Dedifferentiated amniotic fluid mesenchymal stem cell (primary cell): ENCODE results near the gene KCNG2.

ENCODE experiments used
- DNase-seq: peaks from one replicate; pipeline ENCODE4 v3.0.0-alpha.2; 2016; ENCODE audit errors: extremely low spot score

The KCNG2 gene

DNA sequence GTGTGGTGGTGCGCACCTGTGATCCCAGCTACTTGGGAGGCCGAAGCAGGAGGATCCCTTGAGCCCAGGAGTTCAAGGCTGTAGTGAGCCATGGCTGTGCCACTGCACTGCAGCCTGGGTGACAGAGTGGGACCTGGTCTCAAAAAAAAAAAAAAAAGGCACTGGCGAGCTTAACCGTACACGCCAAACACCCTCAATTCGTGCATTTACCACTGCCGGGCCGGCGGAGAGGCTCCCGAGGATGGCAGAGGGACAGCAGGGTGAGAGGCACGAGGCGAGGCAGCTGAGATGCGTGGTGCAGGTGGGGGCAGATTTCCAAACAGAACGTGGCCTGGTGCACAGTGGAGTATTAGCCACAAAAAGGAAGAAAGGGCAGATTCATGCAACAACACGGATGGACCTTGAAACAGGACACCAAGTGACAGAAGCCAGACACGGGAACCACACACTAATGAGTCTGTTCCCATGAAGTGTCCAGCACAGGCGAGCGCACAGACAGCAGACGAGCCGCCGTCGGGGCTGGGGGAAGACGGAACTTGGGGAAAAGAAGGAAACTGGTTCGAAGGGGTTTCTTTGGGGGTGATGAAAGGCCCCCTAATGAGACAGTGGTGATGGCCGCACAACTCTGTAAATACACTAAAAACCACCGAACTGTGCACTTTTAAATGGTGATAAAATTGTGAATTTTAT, 126.3 kb downstream of the KCNG2 start:
- no peak for DNase-seq

DNA sequence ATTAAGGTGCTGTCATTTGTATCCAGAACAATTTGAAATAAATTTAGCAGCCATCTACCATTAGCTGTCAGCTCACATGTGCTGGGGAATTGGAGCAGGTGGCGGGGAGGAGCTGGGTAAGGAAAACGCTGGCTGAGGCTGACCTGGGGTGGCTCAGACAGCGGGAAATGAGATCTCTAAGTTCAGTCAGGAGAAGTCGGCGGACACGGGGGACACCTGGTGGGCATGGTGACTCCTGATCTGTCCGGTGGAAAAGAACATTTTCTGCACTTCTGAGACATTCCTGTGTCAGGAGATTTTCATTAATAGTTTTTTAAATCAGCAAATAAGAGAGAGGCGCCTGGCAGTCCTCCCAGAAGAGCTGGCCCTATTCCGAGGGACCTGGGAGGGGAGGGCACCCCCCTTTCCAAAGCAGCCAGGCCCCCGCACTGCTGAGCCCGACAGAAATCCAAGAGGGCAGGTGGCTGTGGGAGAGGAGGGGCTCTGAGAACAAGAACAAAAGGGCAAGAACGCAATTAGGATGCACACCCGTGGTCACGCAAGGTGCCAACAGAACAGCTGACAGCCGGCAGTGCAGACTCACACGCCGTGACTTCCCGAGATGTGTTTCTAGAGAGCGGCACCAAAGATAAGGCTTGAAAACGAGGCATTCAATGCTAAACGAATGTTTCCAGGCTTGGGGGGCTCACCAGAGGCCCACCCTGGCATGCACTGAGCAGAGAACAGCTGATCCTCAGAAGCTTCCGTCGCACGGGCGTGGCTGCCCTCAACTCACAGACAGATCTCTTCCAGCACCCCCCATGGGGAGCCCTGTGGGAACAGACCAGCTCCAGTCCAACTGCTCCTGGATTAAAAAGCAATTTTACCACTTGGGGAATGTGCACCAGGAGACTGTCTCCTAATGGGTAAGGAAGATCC, 127.3 kb downstream of the KCNG2 start:
- no peak for DNase-seq

DNA sequence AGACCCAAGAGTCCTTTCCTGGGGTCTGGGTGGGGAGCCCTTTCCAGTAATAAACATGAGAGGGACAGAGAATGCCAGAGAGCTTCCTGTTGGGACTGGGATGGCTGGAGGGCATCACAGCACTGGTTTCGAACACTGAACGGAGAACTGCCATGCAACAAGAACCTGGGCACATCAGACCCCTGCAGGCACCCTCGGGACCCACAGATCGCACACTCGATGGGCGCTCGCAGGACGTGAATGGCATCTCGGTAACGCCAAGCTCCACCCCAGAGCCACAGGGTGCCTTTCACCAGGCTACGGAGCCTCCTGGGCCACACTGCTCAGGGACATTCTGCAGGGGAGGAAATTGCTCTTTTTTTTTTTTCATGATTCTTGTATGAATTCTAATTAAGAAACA, 128.6 kb downstream of the KCNG2 start:
- DNase-seq: no peak

DNA sequence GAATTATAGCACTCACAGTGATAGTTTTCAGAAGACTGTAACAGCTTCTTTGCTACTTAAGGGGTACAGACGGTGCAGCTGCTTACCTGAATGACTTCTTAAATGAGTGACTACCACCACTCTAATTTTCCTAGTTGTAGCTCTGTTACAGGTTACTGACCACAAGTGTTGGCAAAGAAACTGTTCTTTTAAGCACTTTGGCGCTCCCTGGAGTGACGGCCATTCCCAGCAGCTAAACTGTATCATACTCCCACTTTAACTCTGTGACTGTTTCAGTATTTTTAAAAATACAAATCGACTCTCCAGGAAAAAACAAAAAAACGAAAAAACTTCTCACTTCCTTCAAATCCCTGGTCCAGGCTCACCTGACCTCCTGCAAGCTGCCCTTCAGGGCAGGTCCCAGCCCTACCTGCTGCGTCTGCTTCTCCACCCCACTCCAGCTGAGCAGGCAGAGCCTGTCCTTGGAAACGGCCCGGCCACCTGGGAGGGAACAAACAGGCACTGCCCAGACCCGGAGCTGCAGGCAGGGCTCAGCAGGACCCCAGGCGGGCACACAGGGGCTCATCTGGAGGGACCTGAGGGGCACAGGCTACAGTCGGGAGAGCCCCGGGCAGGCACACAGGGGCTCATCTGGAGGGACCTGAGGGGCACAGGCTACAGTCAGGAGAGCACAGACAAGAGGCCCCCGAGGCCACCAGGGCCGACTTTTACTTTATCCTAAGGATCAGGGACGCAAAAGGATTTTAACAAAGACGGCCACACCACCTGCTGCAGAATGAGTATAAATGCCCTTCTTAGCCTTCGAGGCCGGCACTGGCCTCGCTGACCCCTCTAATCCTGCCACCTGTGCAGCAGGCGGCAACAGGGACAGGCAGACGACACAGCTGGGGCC, 129.2 kb downstream of the KCNG2 start:
- no peak for DNase-seq

DNA sequence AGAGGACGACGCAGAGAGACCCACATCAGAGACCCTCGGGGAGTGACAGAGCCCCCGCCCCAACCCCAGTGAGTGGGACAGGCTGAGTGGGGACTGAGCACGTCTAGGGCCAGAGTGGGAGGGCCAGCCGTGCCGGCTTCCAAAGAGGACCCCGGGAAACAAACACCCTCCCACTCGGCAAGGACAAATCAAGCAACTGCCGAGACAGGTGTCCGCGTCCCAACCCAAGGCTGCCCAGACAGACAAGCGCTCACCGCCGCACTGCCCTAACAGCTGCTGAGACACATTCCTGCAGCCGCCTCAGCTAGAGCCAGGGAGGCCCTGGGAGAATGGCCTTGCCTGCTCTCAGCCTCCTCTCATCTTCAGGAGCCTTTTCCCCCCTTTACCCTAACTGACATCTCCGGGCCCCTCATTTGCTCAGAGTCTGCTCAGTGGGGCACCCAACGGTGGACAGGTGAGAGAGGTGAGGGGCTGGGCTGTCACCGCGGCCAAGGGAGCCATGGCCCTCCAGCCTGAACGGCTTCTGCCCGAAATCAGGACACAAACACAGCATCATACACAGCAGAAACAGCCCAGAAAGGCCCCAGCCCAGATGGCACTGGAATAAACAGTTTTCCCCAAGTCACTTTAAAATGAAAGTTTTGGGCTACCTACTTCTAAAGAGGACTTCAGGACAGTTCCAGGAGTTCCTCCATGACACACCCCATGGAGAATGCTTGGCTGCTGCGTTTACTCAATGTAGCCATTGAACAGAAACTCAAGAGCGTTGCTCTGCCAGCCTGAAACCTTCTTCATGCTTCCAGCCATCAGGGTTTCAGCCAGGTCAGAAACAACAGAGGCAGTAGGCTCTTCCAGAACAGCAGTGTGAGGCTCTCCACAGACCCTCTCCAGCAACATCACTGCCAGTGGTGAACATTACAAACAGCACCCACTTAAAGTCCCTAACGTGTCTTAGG, 130.1 kb downstream of the KCNG2 start:
- no peak for DNase-seq

DNA sequence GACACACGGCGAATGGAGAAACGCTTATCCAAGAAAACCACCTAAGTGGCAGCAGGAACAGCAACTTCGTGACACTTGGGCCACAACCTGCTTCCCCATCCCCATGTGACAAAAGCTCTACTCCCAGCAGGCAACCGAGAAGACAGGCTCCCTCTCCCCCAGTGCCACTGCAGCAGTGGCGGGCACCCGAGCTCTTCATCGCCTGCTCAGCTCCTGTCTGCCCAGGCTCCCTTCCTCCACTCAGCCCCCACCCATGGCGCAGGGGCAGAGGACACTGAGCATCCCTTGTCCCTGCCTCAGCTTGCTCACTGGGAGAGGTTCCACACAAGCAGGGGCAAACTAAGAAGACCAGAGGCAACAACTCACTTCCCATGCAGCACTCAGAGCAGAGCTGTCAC, 130.8 kb downstream of the KCNG2 start:
- DNase-seq: no peak

DNA sequence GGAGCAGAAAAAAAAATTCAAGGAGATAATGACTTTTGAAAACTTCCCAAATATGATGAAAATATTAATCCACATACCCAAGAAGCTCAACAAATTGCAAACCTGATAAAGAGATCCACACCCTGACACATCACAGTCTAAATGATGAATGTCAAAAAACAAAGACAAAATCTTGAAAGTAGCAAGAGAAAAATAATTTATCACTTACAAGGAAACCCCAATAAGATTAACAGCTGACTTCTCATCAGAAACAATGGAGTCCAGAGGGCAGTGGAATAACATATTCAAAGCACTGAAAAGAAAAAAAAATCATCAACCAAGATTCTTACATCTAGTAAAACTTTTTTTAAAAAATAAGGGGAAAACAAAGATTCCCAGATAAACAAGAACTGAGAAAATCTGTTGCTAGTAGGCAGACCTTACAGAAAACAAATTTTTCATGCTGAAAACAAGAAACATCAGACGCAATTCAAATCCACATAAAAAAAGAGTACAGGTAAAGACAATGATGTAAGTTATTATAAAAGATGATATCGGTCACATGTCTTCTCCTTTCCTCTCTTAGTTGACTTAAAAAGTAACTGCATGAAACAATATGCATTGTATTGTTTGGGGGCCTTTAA, 132.4 kb downstream of the KCNG2 start:
- no peak for DNase-seq

DNA sequence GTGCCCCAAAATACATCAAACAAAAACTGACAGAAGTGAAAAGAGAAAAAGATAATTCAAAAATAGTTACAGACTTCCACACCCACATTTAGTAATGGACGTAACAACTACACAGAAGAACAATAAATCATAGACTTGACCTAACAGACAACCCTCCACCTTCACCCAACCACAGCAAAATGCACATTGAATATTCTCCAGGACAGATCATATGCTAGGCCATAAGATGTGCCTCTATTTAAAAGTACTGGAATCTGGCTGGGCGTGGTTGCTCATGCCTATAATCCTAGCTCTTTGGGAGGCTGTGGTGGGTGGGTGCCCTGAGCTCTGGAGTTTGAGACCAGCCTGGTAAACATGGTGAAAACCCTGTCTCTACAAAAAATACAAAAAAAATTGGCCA, 133.7 kb downstream of the KCNG2 start:
- no peak for DNase-seq

DNA sequence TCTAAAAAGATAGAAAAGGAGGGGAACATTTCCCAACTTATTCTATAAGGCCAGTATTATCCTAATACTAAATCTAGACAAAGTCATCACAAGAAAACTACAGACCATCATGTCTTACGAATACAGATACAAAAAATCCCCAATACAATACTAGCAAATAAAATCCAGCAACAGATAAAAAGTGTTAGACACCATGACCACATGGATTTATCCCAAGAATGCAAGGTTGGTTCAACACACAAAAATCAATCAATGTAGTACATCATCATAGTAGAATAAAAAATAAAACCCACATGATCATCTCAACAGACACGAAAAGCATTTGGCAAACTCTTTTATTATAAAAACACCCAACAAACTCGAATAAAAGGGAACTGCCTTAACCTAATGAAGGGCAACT, 135.2 kb downstream of the KCNG2 start:
- DNase-seq: no peak

DNA sequence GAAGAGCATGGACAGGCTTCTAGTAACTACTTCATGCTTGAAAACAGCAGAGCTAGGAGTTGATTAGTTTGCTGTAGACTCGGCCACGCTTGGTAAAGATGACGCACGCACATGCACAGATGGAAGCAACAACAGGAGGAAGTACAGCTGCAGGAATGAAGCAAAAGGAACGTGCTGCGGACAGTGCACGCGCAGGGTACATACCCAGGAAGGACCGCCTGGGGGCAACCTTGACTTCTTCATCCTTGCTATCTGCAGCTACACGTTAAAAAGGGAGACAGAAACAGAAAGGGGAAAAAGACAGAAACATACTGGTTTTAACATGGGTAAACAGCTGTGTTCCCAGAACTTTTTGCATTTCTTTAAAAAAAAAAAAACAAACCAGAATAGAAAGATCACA, 136.0 kb downstream of the KCNG2 start:
- DNase-seq: no peak

DNA sequence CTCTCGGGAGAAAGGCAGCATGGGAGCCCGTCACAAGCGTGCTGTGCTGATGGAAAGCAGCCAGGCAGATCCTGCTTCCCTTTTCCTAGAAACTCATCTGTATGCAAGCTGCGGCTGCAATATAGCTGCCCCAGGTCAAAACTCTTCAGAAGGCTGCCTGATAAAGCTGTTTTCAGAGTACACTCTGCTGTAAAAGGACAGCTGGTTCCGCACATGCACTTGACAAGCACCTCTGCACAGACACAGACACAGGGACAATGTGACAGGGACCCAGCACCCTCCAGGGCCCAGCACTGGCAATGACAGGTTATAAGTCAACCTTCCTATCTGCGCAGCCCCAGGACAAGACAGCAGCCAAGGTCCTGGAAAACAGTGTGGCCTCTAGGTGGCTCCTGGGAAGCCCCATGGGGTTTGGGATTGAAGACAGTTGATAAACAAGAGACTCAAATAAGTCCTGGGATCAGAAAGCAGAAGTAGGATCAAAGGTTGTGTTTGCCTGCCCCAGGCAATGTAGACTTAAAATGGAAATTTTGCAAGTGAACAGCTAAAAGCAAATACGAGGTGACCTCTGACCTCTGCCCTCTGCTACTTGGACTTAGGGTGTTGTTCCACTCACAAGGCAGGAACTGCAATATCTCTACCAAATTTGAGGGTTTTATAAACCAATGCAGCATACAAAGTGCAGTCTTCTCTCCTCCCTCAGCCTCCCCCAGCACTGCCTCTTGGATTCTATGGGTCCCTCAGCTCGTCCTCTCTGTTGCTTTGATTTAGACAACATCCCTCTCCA, 136.8 kb downstream of the KCNG2 start:
- no peak for DNase-seq

DNA sequence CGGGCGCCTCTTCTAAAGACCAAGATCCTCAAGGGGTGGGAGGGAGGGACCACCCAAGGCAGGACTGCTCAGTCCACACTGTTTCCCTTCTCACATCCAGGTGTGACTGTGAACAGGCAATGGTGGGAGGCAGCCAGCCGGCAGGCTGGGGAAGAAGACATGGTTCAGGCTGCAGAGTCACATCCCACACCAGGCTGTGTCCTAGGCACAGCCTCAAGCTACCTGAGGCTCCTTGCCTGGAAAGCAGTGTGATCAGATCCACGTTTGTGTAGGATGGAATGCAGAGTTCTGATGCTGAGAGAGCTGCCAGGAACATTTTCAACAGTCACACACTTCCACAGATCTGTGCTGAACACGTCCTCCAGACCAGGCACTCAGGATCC, 137.4 kb downstream of the KCNG2 start:
- DNase-seq: no peak

DNA sequence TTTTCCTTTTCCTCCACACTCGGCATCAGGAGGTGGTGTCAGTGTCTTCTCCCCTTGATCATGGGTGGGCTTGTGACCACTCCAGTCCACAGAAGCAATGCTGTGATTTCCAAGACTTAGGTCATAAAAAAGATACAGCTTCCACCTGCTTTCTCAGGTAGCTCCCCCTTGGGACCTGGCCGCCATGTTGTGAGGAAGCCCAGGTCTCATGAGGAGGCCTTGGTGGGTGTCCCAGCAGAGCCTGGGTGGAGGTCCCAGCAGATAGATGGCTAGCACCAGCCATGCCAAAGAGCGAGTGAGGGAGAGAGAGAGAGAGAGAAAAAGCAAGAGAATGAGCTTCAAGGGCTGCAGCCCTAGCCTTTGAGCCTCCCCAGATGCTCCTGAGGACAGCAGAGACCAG, 137.8 kb downstream of the KCNG2 start:
- DNase-seq: no peak

DNA sequence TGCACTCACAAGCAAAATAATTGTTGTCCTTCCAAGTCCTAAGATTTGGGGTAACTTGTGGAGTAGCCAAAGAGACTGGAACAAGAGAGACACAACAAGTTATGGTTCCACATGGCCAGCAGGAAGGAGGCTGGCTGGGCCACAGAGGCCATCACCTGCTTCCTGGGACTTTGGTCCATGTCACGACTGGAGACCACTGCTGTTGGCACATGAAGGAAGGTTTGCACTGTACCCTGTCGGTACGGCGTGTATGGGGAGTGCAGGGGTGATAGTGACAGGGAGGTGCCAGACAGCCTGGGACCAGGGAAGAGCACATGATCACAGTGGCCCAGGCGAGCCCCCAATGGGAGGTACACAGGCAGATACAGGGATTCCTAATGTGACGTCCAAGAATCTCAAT, 138.2 kb downstream of the KCNG2 start:
- DNase-seq: no peak

DNA sequence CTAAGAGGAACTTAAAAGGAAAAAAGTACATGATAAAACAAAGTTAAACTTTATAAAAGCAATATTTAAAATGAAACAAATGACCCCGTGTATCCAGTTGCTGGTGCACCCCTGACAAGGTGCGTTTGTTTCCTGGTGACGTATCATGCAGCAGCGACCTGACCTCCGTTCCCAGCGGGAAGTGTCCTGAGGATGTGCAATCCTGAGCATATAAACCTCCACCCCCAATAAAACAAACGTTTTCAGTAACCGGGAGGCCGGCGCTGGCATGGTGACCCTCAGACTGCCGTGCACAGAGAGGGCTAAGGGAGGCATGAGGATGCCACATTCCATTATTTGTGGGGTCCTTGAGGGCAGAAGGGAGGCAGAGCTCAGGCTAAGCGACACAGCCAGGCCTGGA, 138.9 kb downstream of the KCNG2 start:
- no peak for DNase-seq

DNA sequence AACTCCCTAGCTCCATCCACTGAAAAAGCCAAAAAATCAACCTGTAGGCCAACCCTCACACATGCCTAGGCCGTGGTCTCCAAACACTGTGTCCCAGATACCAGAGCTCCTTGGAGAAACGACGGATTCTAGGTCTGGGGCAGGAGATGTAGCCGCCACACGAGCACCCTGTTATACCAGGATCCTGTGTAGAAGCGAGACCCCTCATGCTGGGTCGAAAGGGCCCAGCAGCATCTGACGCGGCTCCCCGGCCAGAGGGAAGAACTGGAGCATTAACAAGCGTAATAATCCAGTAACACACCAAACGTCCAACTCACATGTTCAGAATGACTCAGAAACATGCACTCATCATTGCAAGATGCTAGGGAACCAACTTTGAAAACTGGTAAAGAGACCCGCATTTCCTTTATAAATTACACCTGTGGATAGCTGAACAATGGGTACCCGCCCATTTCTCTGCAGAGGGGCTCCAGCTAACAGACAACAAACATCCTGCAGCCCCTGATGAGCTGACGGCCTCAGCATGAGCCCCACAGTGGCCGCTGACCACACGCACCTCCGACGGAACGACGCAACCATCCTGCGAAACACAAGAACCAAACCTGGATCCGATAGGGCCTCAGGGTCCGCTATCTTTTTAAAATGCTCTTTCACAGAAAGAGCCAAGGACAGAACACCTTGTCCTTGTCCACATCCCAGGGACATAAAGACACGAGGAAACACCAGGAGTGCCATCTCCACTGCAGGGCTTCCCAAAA, 139.5 kb downstream of the KCNG2 start:
- no peak for DNase-seq

DNA sequence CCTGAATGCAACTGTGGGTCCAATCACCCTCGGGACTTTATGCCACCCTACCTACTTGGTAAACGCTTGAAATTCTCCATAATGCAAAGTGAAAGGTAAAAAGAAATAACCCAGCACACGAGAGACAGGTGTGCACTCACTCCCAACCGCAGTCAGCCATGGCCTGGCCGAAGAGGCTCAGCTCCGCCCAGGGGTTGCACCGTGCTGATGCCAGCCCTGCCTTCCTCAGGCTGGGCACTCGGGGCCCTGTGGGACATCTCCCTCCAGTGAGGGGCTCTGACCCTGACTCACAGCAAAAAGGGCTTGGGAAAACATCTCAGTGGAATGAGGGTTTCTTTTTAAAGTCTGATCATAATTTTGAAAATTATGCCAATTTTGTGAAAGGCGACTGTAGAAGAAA, 140.5 kb downstream of the KCNG2 start:
- DNase-seq: no peak

DNA sequence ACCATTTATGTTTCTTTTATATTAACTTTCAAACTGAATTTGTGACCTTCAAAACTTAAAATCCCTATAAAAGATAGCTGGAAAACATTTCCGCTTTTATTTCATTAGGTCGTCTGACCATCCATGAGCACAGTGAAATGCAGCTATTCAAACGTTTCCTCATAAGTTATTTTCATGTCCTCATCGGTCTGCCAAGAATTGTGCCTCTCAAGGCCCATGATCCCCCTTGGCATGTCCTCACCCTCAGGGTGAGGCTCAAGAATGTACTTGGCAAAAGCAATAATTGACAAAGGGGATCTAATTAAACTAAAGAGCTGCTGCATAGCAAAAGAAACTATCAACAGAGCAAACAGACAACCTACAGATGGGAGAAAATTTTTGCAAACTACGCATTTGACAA, 141.4 kb downstream of the KCNG2 start:
- DNase-seq: no peak

DNA sequence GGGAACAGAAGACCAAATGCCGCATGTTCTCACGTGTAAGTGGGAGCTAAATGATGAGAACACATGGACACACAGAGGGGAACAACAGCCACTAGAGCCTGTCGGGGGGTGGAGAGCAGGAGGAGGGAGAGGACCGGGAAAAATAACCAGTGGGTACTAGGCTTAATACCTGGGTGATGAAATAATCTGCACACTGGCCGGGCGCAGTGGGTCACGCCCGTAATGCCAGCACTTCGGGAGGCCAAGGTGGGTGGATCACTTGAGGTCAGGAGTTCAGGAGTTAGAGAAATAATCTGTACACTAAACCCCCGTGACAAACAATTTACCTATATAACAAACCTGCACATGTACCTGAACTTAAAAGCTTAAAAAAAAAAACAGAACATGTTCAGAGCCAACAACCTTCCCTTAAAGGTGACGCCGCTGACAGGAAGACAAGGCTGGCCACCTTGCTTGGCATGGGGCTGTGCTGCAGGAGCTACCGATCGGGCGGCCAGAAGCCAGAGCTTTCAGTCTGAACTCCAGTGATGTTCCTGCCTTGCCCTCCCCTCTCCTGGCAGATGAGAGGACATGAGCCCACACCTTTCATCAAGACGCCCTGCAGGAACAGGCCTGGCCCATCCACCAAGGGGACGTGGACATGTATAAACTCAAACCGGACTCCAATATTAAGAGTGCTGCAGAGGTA, 142.5 kb downstream of the KCNG2 start:
- no peak for DNase-seq
